Endothelial cell of umbilical vein (primary cell): Measurements from ENCODE around the gene RAB3IP.

Experiments
- CTCF ChIP-seq, 2 donors: IDR thresholded peaks; 1 replicate in 1 of 2; 2 replicates in 1 of 2; pipeline ENCODE4 v1.5.1; 2011; ENCODE audit warnings: low read length in 2 of 2, mild to moderate bottlenecking in 2 of 2, moderate library complexity in 2 of 2, control low read depth in 1 of 2, inconsistent platforms in 1 of 2, low read depth in 1 of 2; ENCODE audit not compliant: insufficient read depth in 1 of 2; ENCODE audit errors: extremely low read depth in 1 of 2
- EZH2 ChIP-seq: IDR thresholded peaks from 2 replicates; pipeline ENCODE4 v1.6.1; 2012; ENCODE audit warnings: borderline replicate concordance, low read depth, mild to moderate bottlenecking, moderate library complexity, low read length, inconsistent platforms; ENCODE audit not compliant: severe bottlenecking
- POLR2A ChIP-seq: IDR thresholded peaks from 2 replicates; pipeline ENCODE4 v1.6.1; 2012; ENCODE audit warnings: low read depth, mild to moderate bottlenecking, control low read depth, low read length

GRCh38 chr12:69833696-69834095, 95.0 kb downstream of the RAB3IP start:
- TF ChIP-seq EZH2 (no peak), POLR2A (no peak), CTCF (IDR thresholded peaks at IDR 0.05; ENCODE audit: extremely low read depth in 1 of 2, insufficient read depth in 1 of 2, low read depth in 1 of 2, low read length in 2 of 2) (no peak)
